GM18951 (cell line): ENCODE measurements around the gene UBQLN4.

Experiments
- POLR2A ChIP-seq: IDR thresholded peaks from 4 replicates; pipeline ENCODE4 v1.6.1; 2011; ENCODE audit warnings: mild to moderate bottlenecking; ENCODE audit not compliant: insufficient read length, insufficient read depth; ENCODE audit errors: extremely low read depth
- in situ Hi-C: fragments of 300-500 bp; cut with MboI; formaldehyde crosslinking; loops from one replicate; pipeline ENCODE4 v1.12.0; 2022; ENCODE audit warnings: low sequenced_read_pairs, mixed read lengths, inconsistent platforms; ENCODE audit not compliant: unreplicated experiment

The UBQLN4 gene

DNA sequence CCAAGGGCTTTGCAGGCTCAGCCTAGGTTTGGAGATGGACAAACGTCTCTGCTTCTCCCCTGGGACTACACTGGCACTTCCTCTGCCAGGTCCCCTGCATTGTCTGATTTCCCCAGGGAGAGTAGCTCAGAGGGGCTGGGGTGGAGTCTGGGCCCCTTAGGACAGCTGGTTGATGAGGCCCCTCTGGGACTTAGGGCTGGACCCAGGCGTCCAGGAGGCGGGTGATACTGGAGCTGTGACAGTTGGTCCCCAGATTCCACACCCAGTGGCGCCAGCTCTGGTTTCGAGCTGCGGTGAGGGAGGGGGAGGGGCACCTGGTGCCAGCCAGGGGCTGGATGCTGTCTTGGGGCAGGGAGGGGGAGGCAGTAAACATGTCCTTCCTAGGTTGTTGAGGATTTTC lies 36.1 kb upstream of the UBQLN4 start:
- in situ Hi-C loops, result loop anchor here (5.0 to 10.0 kb wide), 2 partner anchors 38 to 225 kb away; no protein-coding TSS in a partner anchor
- TF ChIP-seq POLR2A, result no peak

- in situ Hi-C loops, result no loop called here
- no peak for TF ChIP-seq POLR2A
Observed at GRCh38 chr1:156086256-156086662, 32.7 kb upstream of the UBQLN4 start.

- no peak for TF ChIP-seq POLR2A
- in situ Hi-C loops, result no loop called here
Observed at GRCh38 chr1:156083800-156084790, 30.5 kb upstream of the UBQLN4 start.

DNA sequence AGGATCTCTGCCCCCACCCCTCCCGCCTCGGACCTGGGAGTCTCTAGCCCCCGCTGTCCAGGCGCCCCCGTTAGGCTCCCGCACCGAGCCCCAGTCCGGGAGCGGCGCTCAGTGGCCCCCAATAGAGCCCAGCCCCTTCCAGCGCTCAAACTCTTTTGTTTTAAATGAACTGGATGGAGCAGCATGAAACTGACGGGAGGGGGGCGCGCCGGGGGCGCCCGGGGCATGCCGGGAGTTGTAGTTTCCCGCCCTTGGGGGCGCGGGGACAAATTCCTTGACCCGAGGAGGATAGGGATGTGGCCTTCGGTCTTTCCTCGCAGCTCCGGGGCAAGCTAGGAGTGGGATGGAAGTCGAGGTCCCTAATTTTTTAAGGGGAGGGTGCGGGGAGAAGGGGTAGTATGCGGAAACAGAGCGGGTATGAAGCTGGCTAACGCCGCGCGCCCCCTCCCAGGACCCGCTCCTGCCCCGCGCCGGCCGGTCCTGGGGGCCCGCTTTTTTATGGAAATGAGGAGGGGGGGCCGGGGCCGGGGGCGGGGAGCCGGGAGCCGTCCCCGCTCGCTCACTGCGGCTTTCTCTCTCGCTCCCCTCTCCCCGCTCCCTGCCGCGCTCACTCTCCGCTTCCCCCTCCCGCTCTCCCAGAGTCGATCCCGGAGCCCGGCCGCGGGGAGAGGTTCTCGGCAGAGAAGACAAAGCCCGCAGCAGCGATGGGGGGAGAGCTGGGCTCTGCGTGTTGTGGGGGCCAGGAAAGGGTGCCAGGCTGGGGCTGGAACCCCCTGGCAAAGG lies 28.9 kb upstream of the UBQLN4 start, which contains the start of gene MEX3A:
TSS of gene MEX3A (minus strand) at position 157 of the 783 bp plus-strand sequence. CDS start 467 bp downstream, outside the sequence.
- in situ Hi-C loops, result no loop called here
- TF ChIP-seq POLR2A, result no peak

DNA sequence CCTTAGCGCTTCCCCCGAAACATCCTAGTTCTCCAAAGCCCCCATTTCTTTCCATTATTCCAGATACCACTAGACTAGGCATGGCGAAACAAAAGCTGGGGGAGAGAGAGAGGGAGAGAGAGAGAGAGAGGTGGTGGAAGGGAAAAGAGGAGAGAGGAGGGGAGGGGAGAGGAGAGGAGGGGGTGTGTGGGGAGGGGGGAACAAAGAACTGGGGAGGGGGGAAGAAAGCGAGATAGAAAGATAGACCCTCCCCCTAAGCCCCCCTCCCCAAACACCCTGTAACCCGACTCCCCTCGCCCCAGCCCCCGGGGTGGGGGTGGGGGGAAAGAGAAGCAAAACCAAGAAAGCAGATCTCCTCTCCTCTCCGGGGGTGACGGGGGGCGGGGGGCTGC lies 28.3 kb upstream of the UBQLN4 start:
- TF ChIP-seq POLR2A, result no peak
- in situ Hi-C loops, result no loop called here

- no peak for TF ChIP-seq POLR2A
- in situ Hi-C loops, result no loop called here
Observed at GRCh38 chr1:156081180-156081916, 27.8 kb upstream of the UBQLN4 start.

- in situ Hi-C loops, result no loop called here
- no peak for TF ChIP-seq POLR2A
Observed at GRCh38 chr1:156080863-156081179, 27.2 kb upstream of the UBQLN4 start.

GRCh38 chr1:156080241-156080862 lies 26.8 kb upstream of the UBQLN4 start:
- in situ Hi-C loops, result no loop called here
- no peak for TF ChIP-seq POLR2A

GRCh38 chr1:156079762-156080161 lies 26.2 kb upstream of the UBQLN4 start:
- no peak for TF ChIP-seq POLR2A
- in situ Hi-C loops, result no loop called here

- in situ Hi-C loops, result no loop called here
- no peak for TF ChIP-seq POLR2A
Observed at GRCh38 chr1:156078728-156079127, 25.1 kb upstream of the UBQLN4 start.

- in situ Hi-C loops, result no loop called here
- no peak for TF ChIP-seq POLR2A
Observed at GRCh38 chr1:156077430-156077760, 23.8 kb upstream of the UBQLN4 start.

DNA sequence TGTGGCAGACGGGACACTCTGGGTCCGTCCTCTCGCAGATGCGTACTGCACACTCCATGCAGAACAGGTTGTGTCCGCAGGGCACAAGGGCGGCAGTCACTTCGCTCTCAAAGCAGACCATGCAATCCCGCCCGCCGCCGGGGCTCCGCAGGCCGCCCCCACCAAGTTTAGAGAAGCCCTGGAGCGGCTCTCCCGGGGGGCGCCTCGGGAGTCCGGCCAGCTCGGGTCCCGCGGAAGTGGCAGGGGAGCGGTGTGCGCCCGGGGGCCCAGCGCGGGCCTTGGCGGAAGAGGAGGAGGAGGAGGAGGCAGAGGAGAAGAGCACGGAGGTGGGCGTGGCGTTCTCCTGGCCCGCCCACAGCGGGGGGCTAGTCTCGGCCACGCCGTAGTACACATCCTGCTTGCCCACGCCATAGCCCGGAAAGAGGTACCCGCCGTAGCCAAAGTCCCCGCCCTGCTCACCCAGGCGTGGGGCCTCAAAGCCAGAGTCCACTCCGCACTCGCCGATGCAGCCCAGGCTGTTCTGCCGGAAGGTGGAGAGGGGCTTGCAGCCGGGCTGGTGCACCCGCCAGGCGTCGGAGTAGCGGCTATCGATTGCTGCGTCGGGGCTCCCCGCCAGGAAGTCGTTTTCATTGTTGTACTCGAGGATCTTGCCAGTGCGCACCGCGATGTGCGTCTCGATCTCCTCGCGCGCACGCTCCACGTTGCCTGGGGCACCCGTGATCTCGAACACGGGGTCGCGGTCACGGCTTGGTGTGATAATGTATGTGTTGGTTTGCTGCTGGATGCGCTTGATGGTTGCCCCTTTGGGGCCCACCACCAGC lies 23.2 kb upstream of the UBQLN4 start:
- peak; percentile 64 for TF ChIP-seq POLR2A
- in situ Hi-C loops, result no loop called here
